Activated CD8-positive, alpha-beta T cell treated with anti-CD3 and anti-CD28 coated beads, Interleukin-2, amount 10 ng/mL, durations not matched to agents 7 days and 5 days (primary cell): ENCODE results near the gene TGFBR2. TPM values are rescaled to one million over a fixed set of nuclear protein-coding genes. Genes with fewer than 3 reads are reported as not detected.

ENCODE experiments used
- ATAC-seq: fragments of 150-1000 bp; cut with Tn5 transposase; one replicate; pipeline ENCODE4 v1.10.0; 2021; ENCODE audit warnings: moderate library complexity
- CTCF ChIA-PET: fragments of 350-600 bp; sonication (Branson Sonifier 250); formaldehyde crosslinking; loops from one replicate; lab custom pipeline; 2021; ENCODE audit warnings: antibody characterized with exemption; lab: Charles Lee
- POLR2A ChIA-PET: fragments of 350-600 bp; sonication (Branson Sonifier 250); formaldehyde crosslinking; loops from one replicate; lab custom pipeline; 2021; ENCODE audit warnings: antibody characterized with exemption; lab: Charles Lee
- DNase-seq: peaks from one replicate; pipeline ENCODE4 v3.0.0-alpha.2; 2020
- H3K27ac Mint-ChIP-seq: one replicate; pipeline ENCODE4 v1.8.0; 2021; ENCODE audit warnings: mild to moderate bottlenecking, mixed read lengths
- H3K27me3 Mint-ChIP-seq: one replicate; pipeline ENCODE4 v1.8.0; 2021; ENCODE audit warnings: low read depth, mixed read lengths
- H3K36me3 Mint-ChIP-seq: one replicate; pipeline ENCODE4 v1.8.0; 2021; ENCODE audit warnings: low read depth, mixed read lengths
- H3K4me1 Mint-ChIP-seq: one replicate; pipeline ENCODE4 v1.8.0; 2021; ENCODE audit warnings: low read depth, mixed read lengths
- H3K4me3 Mint-ChIP-seq: one replicate; pipeline ENCODE4 v1.8.0; 2021; ENCODE audit warnings: mild to moderate bottlenecking, mixed read lengths
- H3K9me3 Mint-ChIP-seq: one replicate; pipeline ENCODE4 v1.8.0; 2022; ENCODE audit warnings: mixed read lengths; ENCODE audit not compliant: insufficient read depth
- total RNA-seq, 2 experiments: library from RNA; stranded (reverse); gene quantifications; one replicate each; pipeline ENCODE4 v1.2.3, GENCODE V29; 2021

Gene TGFBR2
- total RNA-seq, 2 experiments from 2014 or later, result 62.7 to 64.5 TPM

DNA sequence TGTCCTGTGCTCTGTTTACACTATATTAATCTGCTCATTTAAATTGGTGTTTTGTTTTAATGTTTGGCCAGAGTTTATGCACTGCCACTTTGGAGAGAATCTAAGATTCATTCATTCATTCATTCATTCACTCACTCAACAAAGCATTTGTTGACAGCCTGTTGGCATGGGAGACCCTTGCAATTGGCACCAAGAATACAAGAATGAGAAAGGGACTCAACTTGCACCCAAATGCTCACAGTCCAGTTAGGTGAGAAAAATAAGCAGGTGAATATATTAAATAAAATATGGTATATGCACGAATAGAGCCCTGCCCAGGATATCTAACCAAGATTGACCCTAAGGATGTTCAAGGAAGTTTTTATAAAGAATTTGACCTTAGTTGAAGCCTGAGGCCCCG, 80.4 kb downstream of the TGFBR2 start:
- Mint-ChIP-seq H3K36me3 (peaks cover 87% of the 10 kb centered on the region), H3K4me1 (peaks cover 82% of the 10 kb centered on the region), H3K27ac (no peak overlapping the region), H3K9me3 (no peaks in the 10 kb centered on the region), H3K4me3 (no peak overlapping the region), H3K27me3 (no peaks in the 10 kb centered on the region)
- CTCF ChIA-PET, result interaction anchor here (1.5 to 2.2 kb wide), 3 partner anchors 8 to 57 kb away, joined by 3 to 5 read pairs (median 5); no protein-coding TSS in a partner anchor
- no peak for ATAC-seq
- POLR2A ChIA-PET, result no interaction called here
- DNase-seq, result no peak

DNA sequence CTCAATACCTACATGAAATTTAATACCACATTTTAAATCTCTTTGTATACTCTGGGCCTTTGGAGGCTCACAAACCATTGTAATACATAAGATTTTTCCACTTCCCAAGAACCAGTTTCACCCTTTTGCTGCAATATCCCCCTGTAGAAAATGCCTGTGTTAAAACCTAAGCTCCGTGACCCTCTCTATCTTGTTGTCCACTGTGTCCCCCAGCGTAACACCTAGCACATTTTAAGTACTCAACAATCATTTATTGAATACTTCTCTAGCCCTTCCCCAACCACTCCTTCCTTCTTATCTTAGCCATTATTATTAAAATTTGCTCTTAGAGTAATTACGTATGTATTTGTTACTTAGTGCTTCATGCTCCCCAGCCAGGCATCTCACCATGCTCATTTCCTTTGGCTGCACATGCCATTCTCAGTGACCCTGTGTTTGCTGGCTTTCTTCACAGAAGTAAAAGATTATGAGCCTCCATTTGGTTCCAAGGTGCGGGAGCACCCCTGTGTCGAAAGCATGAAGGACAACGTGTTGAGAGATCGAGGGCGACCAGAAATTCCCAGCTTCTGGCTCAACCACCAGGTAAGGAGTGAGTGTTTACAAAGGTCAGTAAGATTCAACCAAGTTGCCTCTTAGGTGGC, 81.6 kb downstream of the TGFBR2 start:
- Mint-ChIP-seq H3K9me3 (no peaks in the 10 kb centered on the region), H3K27ac (peak overlapping the region; percentile 39), H3K4me1 (peaks cover 79% of the 10 kb centered on the region), H3K4me3 (no peak overlapping the region), H3K36me3 (peaks cover 86% of the 10 kb centered on the region), H3K27me3 (no peaks in the 10 kb centered on the region)
- ChIA-PET CTCF (interaction anchor here (0.9 to 1.7 kb wide), 7 partner anchors 10 to 645 kb away, joined by 3 to 5 read pairs (median 4); no protein-coding TSS in a partner anchor), POLR2A (interaction anchor here (0.5 kb wide), 1 partner anchor 360 kb away, joined by 3 read pairs; no protein-coding TSS in a partner anchor)
- no peak for DNase-seq
- no peak for ATAC-seq

DNA sequence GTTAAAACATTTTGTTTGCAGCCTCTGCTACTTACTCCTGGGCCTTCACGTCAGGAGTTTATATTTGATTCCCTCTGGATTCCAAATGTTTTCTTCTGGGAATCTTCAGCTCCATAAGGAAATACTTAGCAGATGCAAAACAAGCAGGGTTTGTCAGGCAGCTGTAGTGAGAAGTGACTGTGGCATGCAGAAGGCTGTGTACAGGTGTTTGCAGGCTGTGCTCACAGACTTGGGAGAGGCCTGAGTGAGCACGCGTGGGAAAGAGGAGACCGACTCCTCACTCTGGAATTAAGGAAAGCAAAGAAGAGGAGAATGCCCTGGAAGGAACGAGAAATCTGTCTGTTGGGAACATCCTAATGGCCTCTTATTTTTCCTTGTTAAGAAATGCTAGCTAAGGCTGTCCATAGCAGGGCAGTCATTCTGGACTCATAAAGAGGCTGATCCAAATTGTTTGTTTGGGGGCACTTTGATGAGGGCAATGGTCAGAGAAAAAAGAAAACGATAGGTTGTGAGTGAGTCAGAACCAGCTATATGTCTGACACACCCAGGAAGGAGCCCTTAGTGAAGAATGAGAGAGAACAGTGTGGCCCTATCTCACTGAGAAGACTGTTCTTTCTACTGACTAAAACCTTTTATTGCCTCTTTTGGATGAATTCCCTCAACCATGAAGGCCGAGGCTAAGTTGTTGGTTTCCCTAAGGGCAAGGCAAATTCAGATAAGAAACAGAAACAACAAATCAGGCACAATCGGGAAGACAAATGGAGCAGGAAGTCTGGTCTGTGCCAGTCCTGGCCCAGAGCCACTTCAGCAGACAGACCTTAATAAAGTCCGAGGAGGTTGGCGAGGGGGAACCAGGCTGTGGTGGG, 82.6 kb downstream of the TGFBR2 start:
- Mint-ChIP-seq H3K27me3 (no peaks in the 10 kb centered on the region), H3K27ac (peak overlapping the region; percentile 86), H3K9me3 (no peaks in the 10 kb centered on the region), H3K4me1 (peaks cover 76% of the 10 kb centered on the region), H3K4me3 (no peak overlapping the region), H3K36me3 (peaks cover 85% of the 10 kb centered on the region)
- CTCF ChIA-PET, result interaction anchor here (0.9 to 1.7 kb wide), 7 partner anchors 11 to 646 kb away, joined by 3 to 5 read pairs (median 4); no protein-coding TSS in a partner anchor
- POLR2A ChIA-PET, result interaction anchor here (0.6 kb wide), 1 partner anchor 781 kb away, joined by 4 read pairs; no protein-coding TSS in a partner anchor
- ATAC-seq, result peak; percentile 65
- no peak for DNase-seq

DNA sequence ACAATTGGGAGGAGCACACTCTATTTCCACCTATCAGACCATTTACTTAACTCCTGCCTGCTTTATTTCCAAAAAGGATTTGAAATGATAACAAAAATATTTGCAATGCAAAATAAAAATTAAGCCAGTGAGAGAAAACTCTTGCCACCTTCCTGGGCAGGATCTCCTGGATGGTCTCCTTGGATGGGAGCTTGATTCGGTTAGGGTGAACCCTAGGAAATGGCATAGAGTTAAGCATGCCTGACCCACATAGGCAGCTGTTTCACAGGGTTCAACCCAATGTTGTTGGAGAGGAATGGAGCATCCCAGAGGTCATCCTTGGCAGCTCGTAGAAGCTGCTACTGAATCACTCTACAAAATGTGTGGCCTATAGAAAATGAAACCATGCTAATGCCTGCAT, 83.8 kb downstream of the TGFBR2 start:
- Mint-ChIP-seq H3K27ac (peak overlapping the region; percentile 45), H3K4me1 (peaks cover 68% of the 10 kb centered on the region), H3K9me3 (no peaks in the 10 kb centered on the region), H3K36me3 (peaks cover 83% of the 10 kb centered on the region), H3K4me3 (no peak overlapping the region), H3K27me3 (no peaks in the 10 kb centered on the region)
- ChIA-PET CTCF (no interaction called here), POLR2A (no interaction called here)
- ATAC-seq, result no peak
- no peak for DNase-seq

DNA sequence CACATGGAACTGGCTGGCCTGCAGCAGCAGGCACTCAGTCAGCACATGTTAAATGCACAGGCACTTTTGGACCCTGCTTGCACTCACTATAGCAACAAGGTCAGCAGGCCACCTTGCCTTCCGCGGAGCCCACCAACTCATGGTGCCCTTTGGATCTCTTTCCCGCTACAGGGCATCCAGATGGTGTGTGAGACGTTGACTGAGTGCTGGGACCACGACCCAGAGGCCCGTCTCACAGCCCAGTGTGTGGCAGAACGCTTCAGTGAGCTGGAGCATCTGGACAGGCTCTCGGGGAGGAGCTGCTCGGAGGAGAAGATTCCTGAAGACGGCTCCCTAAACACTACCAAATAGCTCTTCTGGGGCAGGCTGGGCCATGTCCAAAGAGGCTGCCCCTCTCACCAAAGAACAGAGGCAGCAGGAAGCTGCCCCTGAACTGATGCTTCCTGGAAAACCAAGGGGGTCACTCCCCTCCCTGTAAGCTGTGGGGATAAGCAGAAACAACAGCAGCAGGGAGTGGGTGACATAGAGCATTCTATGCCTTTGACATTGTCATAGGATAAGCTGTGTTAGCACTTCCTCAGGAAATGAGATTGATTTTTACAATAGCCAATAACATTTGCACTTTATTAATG, 85.0 kb downstream of the TGFBR2 start:
- POLR2A ChIA-PET, result interaction anchor here (0.5 to 1.2 kb wide), 3 partner anchors 26 to 36 kb away, joined by 3 read pairs; no protein-coding TSS in a partner anchor
- Mint-ChIP-seq H3K27ac (peak overlapping the region; percentile 13), H3K27me3 (no peaks in the 10 kb centered on the region), H3K36me3 (peaks cover 82% of the 10 kb centered on the region), H3K4me3 (no peak overlapping the region), H3K9me3 (no peaks in the 10 kb centered on the region), H3K4me1 (peaks cover 68% of the 10 kb centered on the region)
- DNase-seq (no peak), ATAC-seq (no peak)
- CTCF ChIA-PET, result interaction anchor here (0.6 to 3.8 kb wide), 7 partner anchors 12 to 649 kb away, joined by 3 to 29 read pairs (median 5); no protein-coding TSS in a partner anchor

DNA sequence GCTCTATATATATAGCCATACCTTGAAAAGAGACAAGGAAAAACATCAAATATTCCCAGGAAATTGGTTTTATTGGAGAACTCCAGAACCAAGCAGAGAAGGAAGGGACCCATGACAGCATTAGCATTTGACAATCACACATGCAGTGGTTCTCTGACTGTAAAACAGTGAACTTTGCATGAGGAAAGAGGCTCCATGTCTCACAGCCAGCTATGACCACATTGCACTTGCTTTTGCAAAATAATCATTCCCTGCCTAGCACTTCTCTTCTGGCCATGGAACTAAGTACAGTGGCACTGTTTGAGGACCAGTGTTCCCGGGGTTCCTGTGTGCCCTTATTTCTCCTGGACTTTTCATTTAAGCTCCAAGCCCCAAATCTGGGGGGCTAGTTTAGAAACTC, 85.5 kb downstream of the TGFBR2 start:
- no peak for DNase-seq
- ChIA-PET CTCF (interaction anchor here (0.6 to 5.4 kb wide), 8 partner anchors 12 to 649 kb away, joined by 3 to 29 read pairs (median 9); no protein-coding TSS in a partner anchor), POLR2A (interaction anchor here (0.5 to 1.2 kb wide), 2 partner anchors 26 to 33 kb away, joined by 3 read pairs; no protein-coding TSS in a partner anchor)
- H3K4me3 Mint-ChIP-seq, result no peak overlapping the region
- no peaks in the 10 kb centered on the region for H3K9me3 Mint-ChIP-seq
- peaks cover 65% of the 10 kb centered on the region for H3K4me1 Mint-ChIP-seq
- H3K36me3 Mint-ChIP-seq, result peaks cover 79% of the 10 kb centered on the region
- H3K27ac Mint-ChIP-seq, result peak overlapping the region; percentile 56
- ATAC-seq, result no peak
- H3K27me3 Mint-ChIP-seq, result no peaks in the 10 kb centered on the region

DNA sequence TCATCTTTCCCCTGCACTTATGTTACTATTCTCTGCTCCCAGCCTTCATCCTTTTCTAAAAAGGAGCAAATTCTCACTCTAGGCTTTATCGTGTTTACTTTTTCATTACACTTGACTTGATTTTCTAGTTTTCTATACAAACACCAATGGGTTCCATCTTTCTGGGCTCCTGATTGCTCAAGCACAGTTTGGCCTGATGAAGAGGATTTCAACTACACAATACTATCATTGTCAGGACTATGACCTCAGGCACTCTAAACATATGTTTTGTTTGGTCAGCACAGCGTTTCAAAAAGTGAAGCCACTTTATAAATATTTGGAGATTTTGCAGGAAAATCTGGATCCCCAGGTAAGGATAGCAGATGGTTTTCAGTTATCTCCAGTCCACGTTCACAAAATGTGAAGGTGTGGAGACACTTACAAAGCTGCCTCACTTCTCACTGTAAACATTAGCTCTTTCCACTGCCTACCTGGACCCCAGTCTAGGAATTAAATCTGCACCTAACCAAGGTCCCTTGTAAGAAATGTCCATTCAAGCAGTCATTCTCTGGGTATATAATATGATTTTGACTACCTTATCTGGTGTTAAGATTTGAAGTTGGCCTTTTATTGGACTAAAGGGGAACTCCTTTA, 86.2 kb downstream of the TGFBR2 start:
- Mint-ChIP-seq H3K4me3 (no peak overlapping the region), H3K9me3 (no peaks in the 10 kb centered on the region), H3K27ac (peak overlapping the region; percentile 56), H3K4me1 (peaks cover 60% of the 10 kb centered on the region), H3K36me3 (peaks cover 78% of the 10 kb centered on the region), H3K27me3 (no peaks in the 10 kb centered on the region)
- POLR2A ChIA-PET, result interaction anchor here (1.4 kb wide), 1 partner anchor 86 kb away, joined by 3 read pairs; the partner anchor contains the start of gene TGFBR2
- no peak for ATAC-seq
- CTCF ChIA-PET, result interaction anchor here (0.6 to 5.4 kb wide), 49 partner anchors 8 to 680 kb away, joined by 3 to 29 read pairs (median 4); no protein-coding TSS in a partner anchor
- DNase-seq, result no peak

DNA sequence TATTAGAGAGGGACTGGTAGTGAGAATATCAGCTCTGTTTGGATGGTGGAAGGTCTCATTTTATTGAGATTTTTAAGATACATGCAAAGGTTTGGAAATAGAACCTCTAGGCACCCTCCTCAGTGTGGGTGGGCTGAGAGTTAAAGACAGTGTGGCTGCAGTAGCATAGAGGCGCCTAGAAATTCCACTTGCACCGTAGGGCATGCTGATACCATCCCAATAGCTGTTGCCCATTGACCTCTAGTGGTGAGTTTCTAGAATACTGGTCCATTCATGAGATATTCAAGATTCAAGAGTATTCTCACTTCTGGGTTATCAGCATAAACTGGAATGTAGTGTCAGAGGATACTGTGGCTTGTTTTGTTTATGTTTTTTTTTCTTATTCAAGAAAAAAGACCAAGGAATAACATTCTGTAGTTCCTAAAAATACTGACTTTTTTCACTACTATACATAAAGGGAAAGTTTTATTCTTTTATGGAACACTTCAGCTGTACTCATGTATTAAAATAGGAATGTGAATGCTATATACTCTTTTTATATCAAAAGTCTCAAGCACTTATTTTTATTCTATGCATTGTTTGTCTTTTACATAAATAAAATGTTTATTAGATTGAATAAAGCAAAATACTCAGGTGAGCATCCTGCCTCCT, 87.2 kb downstream of the TGFBR2 start:
- no peaks in the 10 kb centered on the region for H3K27me3 Mint-ChIP-seq
- H3K4me3 Mint-ChIP-seq, result no peak overlapping the region
- peak; percentile 88 for ATAC-seq
- POLR2A ChIA-PET, result interaction anchor here (1.4 kb wide), 1 partner anchor 87 kb away, joined by 3 read pairs; the partner anchor contains the start of gene TGFBR2
- peak overlapping the region; percentile 54 for H3K27ac Mint-ChIP-seq
- peaks cover 50% of the 10 kb centered on the region for H3K4me1 Mint-ChIP-seq
- CTCF ChIA-PET, result interaction anchor here (0.6 to 5.4 kb wide), 51 partner anchors 8 to 681 kb away, joined by 3 to 29 read pairs (median 4); no protein-coding TSS in a partner anchor
- H3K36me3 Mint-ChIP-seq, result peaks cover 76% of the 10 kb centered on the region
- DNase-seq, result peak; percentile 60
- H3K9me3 Mint-ChIP-seq, result no peaks in the 10 kb centered on the region

DNA sequence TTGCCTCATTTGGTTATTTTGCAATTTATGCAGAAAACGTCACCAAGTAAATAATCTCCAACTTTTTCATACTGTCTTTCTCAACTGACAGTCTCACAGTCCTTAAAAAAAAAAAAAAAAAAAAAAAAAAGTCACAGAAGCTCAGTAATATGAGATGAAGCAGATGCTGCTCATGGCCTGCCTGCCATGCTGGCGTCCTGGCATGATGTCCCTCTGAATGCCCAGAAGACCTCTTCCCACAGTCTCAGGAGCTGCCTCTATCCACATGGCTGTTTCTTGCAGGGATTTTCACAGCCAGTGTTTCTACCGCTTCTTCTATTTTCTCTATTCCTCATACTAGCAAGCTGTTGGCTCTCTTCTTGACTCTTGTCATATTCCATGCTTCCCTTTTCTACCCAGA, 87.7 kb downstream of the TGFBR2 start:
- H3K27me3 Mint-ChIP-seq, result no peaks in the 10 kb centered on the region
- H3K27ac Mint-ChIP-seq, result no peak overlapping the region
- peaks cover 44% of the 10 kb centered on the region for H3K4me1 Mint-ChIP-seq
- no peaks in the 10 kb centered on the region for H3K9me3 Mint-ChIP-seq
- H3K36me3 Mint-ChIP-seq, result peaks cover 76% of the 10 kb centered on the region
- ChIA-PET POLR2A (no interaction called here), CTCF (interaction anchor here (0.9 to 5.4 kb wide), 36 partner anchors 8 to 682 kb away, joined by 3 to 29 read pairs (median 5); no protein-coding TSS in a partner anchor)
- H3K4me3 Mint-ChIP-seq, result no peak overlapping the region
- ATAC-seq (no peak), DNase-seq (no peak)

DNA sequence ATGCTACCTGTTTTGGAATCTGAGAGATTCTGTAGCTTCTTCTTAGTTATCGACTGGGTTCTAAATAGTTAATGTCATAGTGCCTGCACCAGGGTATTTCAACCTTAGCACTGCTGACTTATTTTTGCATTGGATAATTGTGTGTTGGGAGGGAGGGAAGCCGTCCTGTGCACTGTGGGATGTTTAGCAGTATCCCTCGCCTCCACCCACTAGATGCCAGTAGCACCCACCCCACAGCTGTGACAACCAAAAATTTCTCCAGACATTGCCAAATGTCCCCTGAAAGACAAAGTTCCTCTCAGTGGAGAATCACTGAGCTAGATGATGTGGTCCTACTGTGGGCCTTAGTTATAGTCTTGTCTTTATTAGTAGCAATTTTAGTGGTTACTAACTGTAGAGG, 88.3 kb downstream of the TGFBR2 start:
- no peak for DNase-seq
- Mint-ChIP-seq H3K4me3 (no peak overlapping the region), H3K36me3 (peaks cover 77% of the 10 kb centered on the region), H3K9me3 (no peaks in the 10 kb centered on the region), H3K4me1 (peaks cover 39% of the 10 kb centered on the region), H3K27me3 (no peaks in the 10 kb centered on the region), H3K27ac (no peak overlapping the region)
- ATAC-seq, result no peak
- ChIA-PET POLR2A (no interaction called here), CTCF (interaction anchor here (1.0 to 5.4 kb wide), 13 partner anchors 9 to 653 kb away, joined by 3 to 27 read pairs (median 11); no protein-coding TSS in a partner anchor)
